ENCODE measurements around the gene MGLL. TPM values are rescaled to one million over a fixed set of nuclear protein-coding genes. Genes with fewer than 3 reads are reported as not detected.

The MGLL gene
- total RNA-seq, 1 donor from 2014 or later = 135 TPM

DNA sequence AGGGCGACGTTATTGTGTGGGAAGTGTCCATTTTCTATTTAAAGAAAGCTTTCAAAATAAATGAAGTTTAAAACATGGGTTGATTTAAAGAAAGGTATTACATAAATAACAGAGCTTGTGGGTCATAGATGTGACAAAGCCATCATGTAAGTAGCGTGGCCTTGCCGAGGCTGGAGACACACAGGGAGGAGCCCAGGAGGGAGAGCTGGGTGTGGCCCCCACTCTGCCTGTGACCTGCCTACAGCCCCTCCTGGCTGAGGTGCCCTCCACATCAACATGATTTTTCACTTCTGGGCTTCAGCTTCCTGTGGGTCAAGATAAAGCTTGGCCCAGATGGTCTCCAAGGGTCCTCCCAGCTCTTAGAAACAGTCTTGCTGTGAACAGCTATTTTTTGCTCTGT, 12.5 kb upstream of the MGLL start:
- ATAC-seq = no peak

- ATAC-seq = peak; percentile 94
These were observed 11.1 kb upstream of the MGLL start for GRCh38 chr3:127833281-127834032.

GRCh38 chr3:127831723-127832172, 9.4 kb upstream of the MGLL start:
- no peak for ATAC-seq

GRCh38 chr3:127829537-127829936, 7.2 kb upstream of the MGLL start:
- ATAC-seq = no peak

DNA sequence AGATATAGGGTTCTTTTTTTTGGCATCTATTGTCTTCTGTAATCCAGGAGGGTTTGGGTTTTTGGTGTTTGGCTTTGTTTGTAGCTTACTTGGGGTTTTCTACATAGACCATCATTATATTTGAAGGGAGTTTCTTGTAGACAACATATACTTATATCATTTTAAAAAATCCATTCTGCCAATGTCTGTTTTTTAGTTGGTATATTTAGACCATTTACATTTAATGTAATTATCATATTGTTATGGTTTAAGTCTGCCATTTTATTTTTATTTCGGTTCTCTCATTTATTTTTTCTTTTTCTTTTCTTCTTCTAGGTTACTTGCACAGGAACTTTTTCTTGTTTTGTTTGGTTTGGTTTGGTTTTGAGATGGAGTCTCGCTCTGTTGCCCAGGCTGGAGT, 5.5 kb upstream of the MGLL start:
- ATAC-seq = no peak

DNA sequence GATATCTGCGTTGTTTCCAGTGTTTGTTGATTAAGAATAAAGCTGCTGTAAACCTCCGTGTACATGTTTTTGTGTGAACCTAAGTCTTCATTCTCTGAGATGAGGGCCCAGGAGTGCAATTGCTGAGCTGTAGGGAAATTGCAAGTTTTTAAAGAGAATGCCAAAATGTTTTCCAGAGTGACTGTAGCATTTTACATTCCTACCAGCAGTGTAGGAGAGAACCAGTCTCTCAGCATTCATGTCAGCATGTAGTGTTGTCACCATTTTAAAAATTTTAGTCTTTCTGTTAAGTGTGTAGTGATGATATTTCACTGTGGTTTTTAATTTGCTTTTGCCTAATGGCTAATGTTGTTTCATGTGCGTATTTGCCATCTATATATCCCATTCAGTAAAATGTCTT, 3.4 kb upstream of the MGLL start:
- no peak for ATAC-seq

DNA sequence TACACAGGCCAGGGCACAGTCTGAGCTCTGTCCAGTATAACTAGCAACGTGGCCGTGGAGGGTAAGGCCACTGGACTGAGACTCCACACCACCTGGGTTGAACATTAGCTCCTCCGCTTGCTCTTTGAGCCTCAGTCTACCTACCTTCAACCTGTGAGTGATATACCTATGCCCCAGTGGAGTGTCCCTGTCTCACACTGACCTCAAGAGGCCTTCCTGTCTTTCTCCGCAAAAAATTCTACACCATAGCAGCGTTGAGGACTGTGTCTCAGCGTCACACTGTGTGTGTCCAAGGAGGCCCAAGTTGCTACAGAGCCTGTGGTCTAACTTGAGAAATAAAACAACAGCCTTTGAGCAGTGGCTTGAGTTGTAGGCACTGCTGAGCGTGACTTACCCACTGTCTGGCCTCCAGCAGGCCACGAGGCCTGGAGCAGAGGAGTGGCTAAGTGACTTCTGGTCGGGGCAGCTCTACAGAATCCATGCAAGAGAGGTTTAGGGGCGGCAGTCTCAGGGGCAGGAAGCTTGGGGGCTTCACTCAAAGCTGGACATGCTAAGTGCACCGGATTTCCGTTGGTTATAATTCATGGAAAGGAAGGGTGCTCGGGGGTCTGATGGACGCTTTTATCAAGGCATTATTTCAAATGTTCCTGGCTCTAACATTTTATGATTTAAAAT, 2.0 kb upstream of the MGLL start:
- ATAC-seq = no peak

DNA sequence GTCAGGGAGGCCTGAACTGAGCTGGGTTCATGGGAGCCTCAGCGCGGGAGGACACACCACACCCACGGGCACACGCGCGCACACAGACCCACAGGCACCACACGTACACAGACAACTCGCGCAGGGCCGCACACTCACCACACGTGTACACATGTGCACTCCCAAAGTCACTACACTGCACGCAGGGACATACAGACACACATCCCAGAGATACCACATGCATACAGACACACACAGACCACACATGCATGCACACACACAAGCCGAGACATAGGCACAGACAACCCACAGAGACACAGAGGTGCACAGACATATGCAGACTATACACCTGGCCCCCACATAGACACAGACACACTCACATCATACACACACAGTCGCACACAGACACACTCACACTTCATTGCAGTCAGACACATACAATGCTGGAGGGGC, 1.1 kb upstream of the MGLL start:
- ATAC-seq = no peak

GRCh38 chr3:127822682-127823425, 539 bp upstream of the MGLL start:
- ATAC-seq = peak; percentile 67

- ATAC-seq = no peak
These were observed 921 bp downstream of the MGLL start for GRCh38 chr3:127821394-127821793.

DNA sequence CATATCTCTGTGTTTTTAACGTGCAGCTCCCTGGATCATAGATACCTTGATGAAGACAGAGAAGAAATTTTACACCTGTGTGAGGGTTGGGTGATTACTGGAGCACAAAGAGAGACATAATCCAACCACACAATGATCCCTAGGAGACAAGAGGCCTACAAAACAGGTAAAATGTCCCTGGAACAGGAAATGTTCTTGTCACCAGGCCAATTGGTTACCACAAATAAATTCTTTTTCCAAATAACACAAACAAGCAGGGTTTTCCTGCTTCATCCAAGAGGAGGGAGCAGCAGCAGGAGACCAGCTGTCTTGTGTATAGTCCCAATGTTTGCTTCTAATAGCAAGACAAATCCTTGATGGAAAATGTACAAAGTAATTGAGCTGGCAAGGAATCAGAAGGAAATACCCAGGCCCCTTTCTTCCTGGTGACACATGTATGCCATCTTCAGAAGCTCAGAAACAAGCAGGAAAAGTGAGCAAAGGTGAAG, 1.4 kb downstream of the MGLL start:
- peak; percentile 2 for ATAC-seq

GRCh38 chr3:127820221-127820825, 2.0 kb downstream of the MGLL start:
- peak; percentile 3 for ATAC-seq

GRCh38 chr3:127819656-127820055, 2.7 kb downstream of the MGLL start:
- no peak for ATAC-seq

DNA sequence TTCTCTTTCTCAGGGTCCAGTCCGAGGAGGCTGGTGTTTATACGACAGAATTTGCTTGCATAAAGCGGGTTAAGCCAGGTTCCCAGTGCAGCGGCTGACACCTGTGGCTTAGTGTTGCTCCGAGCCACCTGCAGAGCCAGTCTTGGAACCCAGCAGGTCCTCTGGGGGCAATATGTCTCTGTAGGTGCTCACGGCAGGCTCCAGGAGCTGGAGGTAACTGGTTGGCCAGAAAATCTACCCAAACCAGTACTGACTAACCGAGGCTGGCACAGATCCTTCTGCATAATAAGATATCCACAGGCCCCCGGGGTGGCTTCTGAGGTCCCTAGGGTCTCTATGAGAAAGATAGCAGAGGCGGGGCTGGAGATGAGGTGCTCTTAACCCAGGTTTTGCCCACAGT, 3.2 kb downstream of the MGLL start:
- ATAC-seq = peak; percentile 51

DNA sequence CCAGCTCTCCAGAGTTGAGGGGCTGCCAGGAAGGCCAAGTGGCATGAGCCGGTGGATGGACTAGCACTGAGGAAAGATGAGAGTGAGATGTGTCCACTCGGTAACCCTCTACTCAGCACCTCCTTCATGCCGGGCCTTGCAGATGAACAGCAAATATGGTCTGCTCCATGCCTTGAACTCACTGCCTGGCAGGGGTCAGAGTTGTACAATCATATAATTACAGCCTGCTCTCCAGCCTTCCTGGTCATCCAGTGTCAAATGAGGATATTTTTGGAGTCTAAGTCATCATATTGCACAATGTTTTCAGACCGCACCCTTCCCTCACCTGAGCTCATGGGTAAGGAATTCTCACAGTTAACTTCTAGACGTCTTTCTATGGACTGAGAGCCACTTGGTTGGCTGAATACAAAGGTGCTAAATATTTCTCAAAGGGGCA, 4.9 kb downstream of the MGLL start:
- ATAC-seq = peak; percentile 79

DNA sequence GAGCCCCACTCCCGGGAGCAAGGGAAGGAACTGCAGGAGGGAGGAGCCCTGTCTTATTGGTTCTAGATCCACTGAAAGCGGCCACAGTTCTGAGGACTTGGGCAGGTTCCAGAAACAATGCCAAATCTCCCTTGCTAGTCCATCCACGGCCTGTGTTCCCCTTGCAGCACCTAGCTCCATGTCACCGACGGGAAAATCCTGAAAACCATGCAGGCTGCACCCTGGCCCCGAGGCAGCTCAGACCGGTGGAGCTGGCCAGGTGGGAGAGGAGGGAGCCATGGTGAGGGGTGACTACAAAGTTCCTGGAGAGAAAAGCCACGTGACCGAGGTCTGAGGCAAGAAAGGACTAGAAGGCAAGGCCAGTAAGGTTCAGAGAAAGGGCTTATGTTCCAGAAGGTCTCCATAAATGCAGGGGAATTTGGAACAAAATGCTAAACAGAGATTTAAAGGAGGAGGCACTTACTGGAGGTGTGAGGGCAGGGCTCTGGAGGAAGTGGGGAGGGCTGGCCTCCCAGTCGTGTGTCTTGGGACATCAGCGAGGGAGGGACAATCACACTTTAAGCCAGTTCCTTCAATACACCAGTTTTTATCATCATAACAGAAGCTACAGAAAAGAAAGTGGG, 5.4 kb downstream of the MGLL start:
- peak; percentile 73 for ATAC-seq

GRCh38 chr3:127815641-127816605, 6.4 kb downstream of the MGLL start:
- ATAC-seq = no peak

DNA sequence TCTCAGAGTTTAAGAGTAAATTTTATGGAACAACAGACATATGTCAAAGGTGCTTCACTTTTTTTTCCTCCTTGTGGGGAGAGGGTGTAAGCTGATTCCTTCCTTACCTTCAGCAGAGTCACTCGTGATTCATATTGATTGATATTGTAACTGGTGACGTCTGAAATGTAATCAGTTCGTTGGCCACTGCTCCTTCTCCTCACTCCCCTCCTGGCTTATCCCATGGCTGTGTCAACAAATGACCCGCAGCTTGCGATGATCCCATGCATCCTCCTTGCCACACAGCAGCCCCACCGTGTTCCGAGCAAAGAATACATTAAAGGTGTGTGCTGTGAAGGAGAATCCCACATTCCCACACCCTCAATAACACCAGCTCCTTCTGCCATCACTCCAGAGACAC, 7.3 kb downstream of the MGLL start:
- ATAC-seq = no peak

- ATAC-seq = no peak
These were observed 8.0 kb downstream of the MGLL start for GRCh38 chr3:127814325-127814781.

DNA sequence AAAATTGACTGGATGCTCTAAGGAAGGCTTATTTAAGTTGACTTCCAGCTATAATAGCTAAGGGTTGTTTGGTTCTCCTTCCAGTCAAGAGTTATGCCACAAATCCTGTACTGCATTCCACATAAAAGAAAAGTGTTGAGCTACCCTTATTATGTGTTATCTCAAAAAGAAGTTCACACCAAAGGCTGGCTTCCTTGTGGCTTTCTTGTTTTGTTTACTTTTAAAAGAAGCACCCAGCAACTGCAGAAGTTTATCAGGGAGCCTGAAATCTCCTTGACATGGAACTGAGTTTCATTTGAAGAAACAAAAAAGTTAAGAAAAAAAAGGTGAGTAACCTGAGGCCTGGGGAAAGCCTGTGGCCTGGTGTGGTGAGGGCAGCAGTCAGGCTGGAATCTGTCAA, 10.2 kb downstream of the MGLL start:
- ATAC-seq = no peak

GRCh38 chr3:127811717-127812116, 10.6 kb downstream of the MGLL start:
- ATAC-seq = no peak

Data from esophagus mucosa (tissue), 1 donor.